SK-N-SH (cell line): ENCODE data around the gene KPTN. TPM values are rescaled to one million over a fixed set of nuclear protein-coding genes. Genes with fewer than 3 reads are reported as not detected.

ENCODE experiments used
- CTCF ChIA-PET: fragments of 300-600, 350-600 bp; formaldehyde crosslinking; extraction: SDS; loops from one replicate; lab custom pipeline; 2021; lab: Yijun Ruan, JAX
- POLR2A ChIA-PET: fragments of 350-600 bp; sonication (Branson Sonifier 250); formaldehyde crosslinking; extraction: SDS; loops from one replicate; lab custom pipeline; 2020; ENCODE audit warnings: antibody characterized with exemption, inconsistent platforms; lab: Yijun Ruan, JAX
- DNase-seq: peaks from one replicate; pipeline ENCODE4 v3.0.0; 2012
- H2AFZ ChIP-seq: fragments of 200-600 bp; sonication (generic); 2 replicates; pipeline ENCODE4 v1.8.1; 2016; ENCODE audit warnings: antibody characterized with exemption, mild to moderate bottlenecking, low read depth
- H3F3A ChIP-seq: fragments of 200-600 bp; sonication (generic); replicated peaks from 2 replicates; pipeline ENCODE3; 2016; ENCODE audit warnings: antibody characterized with exemption, mild to moderate bottlenecking; ENCODE audit not compliant: insufficient read depth
- H3K27ac ChIP-seq, 2 experiments: fragments of 200-500 bp in 1 of 2; fragments of 200-600 bp in 1 of 2; sonication (Bioruptor generic) in 1 of 2; sonication (generic), shearing (Covaris generic) in 1 of 2; 2 replicates each; pipeline versions ENCODE4 v1.5.1 to v1.6.1; 2014 to 2016; ENCODE audit warnings: low read depth in 2 of 2, inconsistent platforms in 1 of 2, low read length in 1 of 2, mild to moderate bottlenecking in 1 of 2, mixed read lengths in 1 of 2
- H3K27me3 ChIP-seq: fragments of 200-600 bp; sonication (generic), shearing (Covaris generic); 2 replicates; pipeline ENCODE4 v1.6.1; 2016; ENCODE audit warnings: mixed run types; ENCODE audit not compliant: insufficient read depth
- H3K36me3 ChIP-seq, 2 experiments: fragments of 200-500 bp in 1 of 2; fragments of 200-600 bp in 1 of 2; sonication (Bioruptor generic) in 1 of 2; sonication (generic) in 1 of 2; replicated peaks in 1 of 2; 2 replicates each; pipeline versions ENCODE3 to v1.5.1; 2014 to 2016; ENCODE audit warnings: low read length in 1 of 2, mild to moderate bottlenecking in 1 of 2; ENCODE audit not compliant: insufficient read depth in 2 of 2, control insufficient read depth in 1 of 2
- H3K4me1 ChIP-seq, 2 experiments: fragments of 200-500 bp in 1 of 2; fragments of 200-600 bp in 1 of 2; sonication (Bioruptor generic) in 1 of 2; sonication (generic), shearing (Covaris generic) in 1 of 2; 2 replicates each; pipeline versions ENCODE4 v1.5.1 to v1.6.1; 2014 to 2016; ENCODE audit warnings: low read depth in 1 of 2, low read length in 1 of 2, mixed run types in 1 of 2; ENCODE audit not compliant: insufficient read depth in 2 of 2, control insufficient read depth in 1 of 2
- H3K4me2 ChIP-seq: fragments of 200-600 bp; sonication (generic), shearing (Covaris generic); 2 replicates; pipeline ENCODE4 v1.6.1; 2017; ENCODE audit warnings: mixed run types
- H3K4me3 ChIP-seq, 2 experiments: fragments of 200-500 bp in 1 of 2; fragments of 200-600 bp in 1 of 2; sonication (Bioruptor generic) in 1 of 2; sonication (generic), shearing (Covaris generic) in 1 of 2; 2 replicates each; pipeline versions ENCODE4 v1.5.1 to v1.8.1; 2014 to 2016; ENCODE audit warnings: low read depth in 2 of 2, inconsistent platforms in 1 of 2, low read length in 1 of 2, mild to moderate bottlenecking in 1 of 2, mixed read lengths in 1 of 2, moderate library complexity in 1 of 2
- H3K79me2 ChIP-seq: fragments of 200-600 bp; sonication (generic); 2 replicates; pipeline ENCODE4 v1.8.1; 2017; ENCODE audit warnings: mild to moderate bottlenecking; ENCODE audit not compliant: insufficient read depth
- H3K9ac ChIP-seq: fragments of 200-600 bp; sonication (generic); 2 replicates; pipeline ENCODE4 v1.6.1; 2017; ENCODE audit warnings: mixed run types
- H3K9me2 ChIP-seq: fragments of 200-600 bp; sonication (generic); 2 replicates; pipeline ENCODE4 v1.6.1; 2017; ENCODE audit warnings: mixed run types
- H3K9me3 ChIP-seq: fragments of 200-600 bp; sonication (generic); 2 replicates; pipeline ENCODE4 v1.6.1; 2017; ENCODE audit warnings: mixed run types, mild to moderate bottlenecking, moderate library complexity
- H4K20me1 ChIP-seq: fragments of 200-600 bp; sonication (generic); 2 replicates; pipeline ENCODE4 v1.6.1; 2017; ENCODE audit warnings: mild to moderate bottlenecking, mixed run types; ENCODE audit not compliant: insufficient read depth
- CTCF ChIP-seq: fragments of 200-600 bp; sonication (generic); IDR thresholded peaks from 2 replicates; pipeline ENCODE4 v1.6.1; 2017; ENCODE audit warnings: antibody characterized with exemption, mild to moderate bottlenecking, moderate library complexity
- EP300 ChIP-seq, 2 experiments: IDR thresholded peaks; 2 replicates each; pipeline versions ENCODE4 v1.4.0 to v1.6.1; 2012; ENCODE audit warnings: borderline replicate concordance in 1 of 2, low read depth in 1 of 2, low read length in 1 of 2
- JUND ChIP-seq: IDR thresholded peaks from 2 replicates; pipeline ENCODE4 v1.4.0; 2012
- MEF2A ChIP-seq: IDR thresholded peaks from 2 replicates; pipeline ENCODE4 v1.4.0; 2012; ENCODE audit warnings: low read depth, borderline replicate concordance
- MXI1 ChIP-seq: IDR thresholded peaks from 2 replicates; pipeline ENCODE4 v1.6.1; 2012; ENCODE audit warnings: mild to moderate bottlenecking, low read depth, low read length, improper control_type of control experiment
- PBX3 ChIP-seq: IDR thresholded peaks from 2 replicates; pipeline ENCODE4; 2012
- USF1 ChIP-seq: IDR thresholded peaks from 2 replicates; pipeline ENCODE4 v1.4.0; 2012; ENCODE audit warnings: low read depth, borderline replicate concordance
- WGBS: methylation state at CpG from one replicate; pipeline ENCODE4 v1.1.6; 2017; ENCODE audit warnings: low lambda C conversion rate; 5-methylcytosine and 5-hydroxymethylcytosine counted together
- polyA plus RNA-seq, 3 experiments: library from polyadenylated mRNA; depleted of rRNA; stranded (reverse); fragments of >200 nt; gene quantifications; 2 replicates each; pipeline ENCODE4 v1.2.3, GENCODE V29; 2012

KPTN gene
- polyA plus RNA-seq, 1 of the 3 experiments (the other 2 are of a cell fraction), result 15.8 TPM

GRCh38 chr19:47432091-47432490 is 51.9 kb downstream of the KPTN start:
- CTCF ChIA-PET, result interaction anchor here (0.7 to 9.3 kb wide), 9 partner anchors 15 to 274 kb away, joined by 3 to 168 read pairs (median 10); partner anchors contain the start of genes KPTN and NAPA
- POLR2A ChIA-PET, result no interaction called here
- 89% methylated on average over 18 of the region's 18 CpGs for WGBS

More at GRCh38 chr19:47432091-47432490, 51.9 kb downstream of the KPTN start:
- Histone ChIP-seq H3K4me3 (no peak overlapping the region), H2AFZ (no peak overlapping the region), H4K20me1 (no peaks in the 10 kb centered on the region), H3K36me3 (no peaks in the 10 kb centered on the region), H3K79me2 (no peaks in the 10 kb centered on the region), H3K9me3 (no peaks in the 10 kb centered on the region), H3K9me2 (no peaks in the 10 kb centered on the region), H3K9ac (no peak overlapping the region), H3K4me2 (no peak overlapping the region), H3K27ac (no peak overlapping the region), H3K27me3 (no peaks in the 10 kb centered on the region), H3K4me1 (peaks cover 4 to 12% of the 10 kb centered on the region in 2 experiments; a peak in 2 of 4 replicates), H3F3A (peaks cover 10% of the 10 kb centered on the region)
- DNase-seq, result no peak
- TF ChIP-seq JUND (no peak), EP300 (IDR thresholded peaks at IDR 0.05; ENCODE audit: borderline replicate concordance in 1 of 2, low read depth in 1 of 2, low read length in 1 of 2) (no peak), PBX3 (no peak), MEF2A (no peak), MXI1 (no peak), USF1 (no peak), CTCF (no peak)
